NCI-H524 treated with DMSO at 0.1 percent for 48 hours (cell line): ENCODE measurements around the gene PSORS1C1.
"Not testable (repeated sequence)": the region's sequence is repeated elsewhere in the genome, so short reads cannot be mapped to it uniquely, and the experiment has no call there.

Experiments used
- DNase-seq: peaks from one replicate; lab custom pipeline; 2025; lab: John Stamatoyannopoulos, UW

Gene PSORS1C1

DNA sequence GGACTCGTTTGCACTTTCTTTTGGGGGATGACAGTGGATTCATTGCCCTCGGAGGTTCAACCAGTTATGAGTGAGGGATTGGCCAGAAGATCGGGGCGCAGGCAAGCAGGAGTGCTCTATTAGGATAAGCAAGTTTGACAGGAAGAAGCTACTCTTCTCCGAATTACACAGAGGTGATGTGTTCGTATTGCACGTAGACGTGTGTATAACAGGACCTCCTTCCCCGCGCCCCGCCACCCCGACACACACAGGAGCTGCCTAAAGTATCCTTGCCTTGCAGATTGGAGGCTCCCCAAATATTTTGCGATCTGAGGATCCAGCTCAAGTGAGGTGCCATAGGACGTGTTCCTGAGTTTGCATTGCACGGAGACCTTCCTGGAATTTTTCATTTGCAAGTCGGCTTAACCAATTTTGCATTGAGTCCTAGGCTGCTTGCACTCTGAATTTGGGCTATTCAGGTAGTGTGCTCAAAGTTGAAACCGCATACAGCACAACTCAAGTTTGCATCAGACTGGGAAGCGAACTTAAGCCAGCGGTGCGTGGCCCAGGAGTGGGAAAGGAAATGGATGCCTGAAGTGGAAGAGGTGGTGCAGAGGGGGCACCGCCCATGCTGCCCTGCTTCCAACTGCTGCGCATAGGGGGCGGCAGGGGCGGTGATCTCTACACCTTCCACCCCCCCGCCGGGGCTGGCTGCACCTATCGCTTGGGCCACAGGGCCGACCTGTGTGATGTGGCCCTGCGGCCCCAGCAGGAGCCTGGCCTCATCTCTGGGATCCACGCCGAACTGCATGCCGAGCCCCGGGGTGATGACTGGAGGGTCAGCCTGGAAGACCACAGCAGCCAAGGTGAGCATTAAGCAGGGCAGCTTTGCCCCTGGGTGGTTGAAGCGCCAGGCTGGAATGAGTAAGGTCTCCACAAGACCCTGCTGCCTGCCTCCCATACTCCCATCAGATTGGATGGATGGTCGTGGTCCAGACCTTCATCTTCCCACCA is 44.6 kb downstream of the PSORS1C1 start:
- DNase-seq: no peak

DNA sequence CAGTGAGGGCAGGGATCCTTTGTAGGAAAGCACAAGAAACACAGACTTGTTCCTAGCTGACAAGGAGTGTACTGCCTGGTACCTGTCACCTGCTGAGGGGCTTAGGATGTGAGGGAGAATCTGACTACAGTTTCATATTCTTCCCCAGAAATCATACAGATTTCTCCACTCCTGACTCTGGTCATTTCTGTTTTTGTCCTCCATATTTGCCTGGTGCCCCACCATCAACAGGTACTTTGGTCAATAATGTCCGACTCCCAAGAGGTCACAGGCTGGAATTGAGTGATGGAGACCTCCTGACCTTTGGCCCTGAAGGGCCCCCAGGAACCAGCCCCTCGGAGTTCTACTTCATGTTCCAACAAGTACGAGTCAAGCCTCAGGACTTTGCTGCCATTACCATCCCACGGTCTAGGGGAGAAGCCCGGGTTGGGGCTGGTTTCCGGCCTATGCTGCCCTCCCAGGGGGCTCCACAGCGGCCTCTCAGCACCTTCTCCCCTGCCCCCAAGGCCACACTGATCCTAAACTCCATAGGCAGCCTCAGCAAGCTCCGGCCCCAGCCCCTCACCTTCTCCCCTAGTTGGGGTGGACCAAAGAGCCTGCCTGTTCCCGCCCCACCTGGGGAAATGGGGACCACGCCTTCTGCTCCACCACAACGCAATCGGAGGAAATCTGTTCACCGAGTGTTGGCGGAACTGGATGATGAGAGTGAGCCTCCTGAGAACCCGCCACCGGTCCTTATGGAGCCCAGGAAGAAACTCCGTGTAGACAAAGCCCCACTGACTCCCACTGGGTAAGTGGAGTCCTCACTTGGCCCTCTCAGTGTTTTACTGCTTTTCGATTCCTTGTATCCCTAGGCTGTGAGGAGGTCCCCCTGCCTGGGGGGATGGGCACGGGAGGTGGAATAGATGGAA is 46.9 kb downstream of the PSORS1C1 start:
- no peak for DNase-seq

DNA sequence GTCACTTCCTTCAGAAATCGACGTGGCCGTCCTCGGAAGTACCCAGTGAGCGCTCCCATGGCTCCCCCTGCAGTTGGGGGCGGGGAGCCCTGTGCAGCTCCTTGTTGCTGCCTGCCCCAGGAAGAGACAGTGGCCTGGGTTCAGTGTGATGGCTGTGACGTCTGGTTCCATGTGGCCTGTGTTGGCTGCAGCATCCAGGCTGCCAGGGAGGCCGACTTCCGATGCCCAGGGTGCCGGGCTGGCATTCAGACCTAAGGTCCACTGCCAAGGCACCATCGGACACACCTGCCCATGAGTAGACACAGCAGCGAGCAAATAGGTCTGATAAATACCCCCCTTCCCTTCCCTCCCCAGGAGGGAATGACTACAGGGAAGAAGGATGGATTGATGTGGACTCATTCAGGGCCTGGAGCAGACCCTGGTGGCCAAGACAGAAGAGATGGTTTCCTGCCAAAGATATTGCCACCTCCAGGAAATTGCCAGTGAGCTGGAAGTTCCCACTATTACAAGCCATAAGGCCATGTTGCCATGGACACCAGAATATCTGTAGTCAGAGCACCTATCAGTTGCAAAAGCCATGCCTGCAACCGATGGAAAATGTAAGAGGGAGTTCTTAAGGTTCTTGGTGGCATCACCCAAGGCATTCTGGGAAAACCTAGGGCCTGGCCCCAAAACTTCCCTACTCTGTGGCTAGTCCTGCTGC is 48.0 kb downstream of the PSORS1C1 start:
- no peak for DNase-seq

DNA sequence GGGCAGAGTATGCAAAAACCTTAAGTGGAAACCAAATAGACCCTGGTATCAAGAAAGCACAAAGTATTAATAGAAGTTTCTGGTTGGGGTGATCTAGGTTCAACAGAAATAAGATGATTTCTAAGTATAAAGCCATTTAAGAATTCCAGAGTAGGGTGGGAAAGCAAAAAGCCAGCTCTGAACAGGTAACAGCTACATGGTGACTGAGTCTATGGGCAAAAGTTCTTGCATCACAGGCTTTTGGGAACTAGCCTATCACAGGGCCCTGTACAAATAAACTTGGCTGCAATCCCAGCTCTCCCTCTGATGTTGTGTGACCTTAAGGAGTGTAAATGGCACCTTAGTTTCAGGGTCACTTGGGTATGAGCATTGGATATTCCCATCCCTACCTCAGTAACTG is 49.3 kb downstream of the PSORS1C1 start:
- DNase-seq: no peak

DNA sequence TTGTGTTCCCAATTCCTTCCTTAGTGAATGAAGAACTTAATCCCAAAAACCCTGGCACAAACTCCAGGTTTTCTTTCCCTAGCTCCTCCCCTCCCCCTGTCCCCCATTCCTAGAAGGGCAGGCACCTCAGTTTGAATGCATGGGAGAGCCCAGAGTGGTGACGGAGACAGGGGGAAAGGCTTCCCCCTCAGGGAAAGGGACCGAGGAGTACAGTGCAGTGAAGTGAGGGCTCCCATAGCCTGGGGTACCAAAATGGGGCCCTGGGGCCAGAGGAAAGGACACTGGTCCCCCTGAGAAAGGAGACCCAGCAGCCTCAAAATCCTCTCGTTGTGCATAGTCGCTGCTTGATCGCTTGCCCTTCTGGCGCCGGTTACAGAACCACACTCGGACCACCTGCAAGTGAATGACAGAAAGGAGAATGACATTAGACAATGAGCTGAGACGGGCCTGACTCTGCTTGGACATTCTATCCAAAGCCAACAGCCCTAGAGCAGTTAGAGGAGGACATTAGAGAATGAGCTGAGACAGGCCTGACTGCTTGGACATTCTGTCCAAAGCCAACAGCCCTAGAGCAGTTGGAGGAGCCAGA is 50.0 kb downstream of the PSORS1C1 start:
- not testable (repeated sequence) for DNase-seq

DNA sequence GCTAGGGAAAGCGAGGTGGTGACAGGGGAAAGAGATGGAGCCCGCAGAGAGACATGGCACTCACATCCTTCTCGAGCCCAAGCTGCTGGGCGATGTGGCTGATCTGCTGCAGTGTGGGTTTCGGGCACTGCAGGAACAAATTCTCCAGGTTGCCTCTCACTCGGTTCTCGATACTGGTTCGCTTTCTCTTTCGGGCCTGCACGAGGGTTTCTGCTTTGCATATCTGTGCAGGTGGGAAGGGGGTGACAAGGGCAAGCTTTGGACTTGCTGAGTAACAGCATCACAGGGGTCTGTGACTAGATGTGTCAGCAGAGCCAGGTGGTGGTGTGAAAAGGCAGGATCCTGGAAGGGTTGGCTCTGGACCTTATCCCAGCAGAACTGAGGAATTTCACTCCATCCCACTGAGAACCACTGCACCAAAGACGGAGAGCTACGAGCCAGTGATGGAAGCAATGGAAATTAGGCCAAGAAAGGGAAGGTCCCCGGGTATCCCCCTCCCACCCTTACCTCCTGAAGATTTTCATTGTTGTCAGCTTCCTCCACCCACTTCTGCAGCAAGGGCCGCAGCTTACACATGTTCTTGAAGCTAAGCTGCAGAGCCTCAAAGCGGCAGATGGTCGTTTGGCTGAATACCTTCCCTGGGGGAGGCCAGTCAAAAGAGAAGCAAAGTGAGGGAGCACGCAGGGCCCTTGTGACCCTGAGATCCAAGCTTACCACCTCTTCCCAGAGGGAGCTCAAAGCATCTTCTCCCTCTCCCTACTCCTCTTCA is 50.6 kb downstream of the PSORS1C1 start:
- not testable (repeated sequence) for DNase-seq

DNA sequence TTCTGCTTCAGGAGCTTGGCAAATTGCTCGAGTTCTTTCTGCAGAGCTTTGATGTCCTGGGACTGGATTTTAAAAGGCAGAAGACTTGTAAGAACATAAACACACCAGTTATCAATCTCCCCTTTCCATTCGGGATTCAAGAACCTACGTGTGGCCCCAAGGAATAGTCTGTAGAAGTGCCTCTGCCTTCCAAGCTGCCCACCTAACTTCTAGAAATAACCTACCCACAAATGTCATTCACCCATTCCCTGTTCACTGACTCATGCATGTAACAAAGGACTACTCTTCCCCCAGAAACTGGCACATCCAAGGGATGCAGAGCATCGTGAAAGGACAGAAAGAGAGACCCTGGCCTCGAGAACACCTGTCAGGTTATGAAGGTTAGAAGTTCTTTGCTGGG is 51.4 kb downstream of the PSORS1C1 start:
- DNase-seq: no peak

DNA sequence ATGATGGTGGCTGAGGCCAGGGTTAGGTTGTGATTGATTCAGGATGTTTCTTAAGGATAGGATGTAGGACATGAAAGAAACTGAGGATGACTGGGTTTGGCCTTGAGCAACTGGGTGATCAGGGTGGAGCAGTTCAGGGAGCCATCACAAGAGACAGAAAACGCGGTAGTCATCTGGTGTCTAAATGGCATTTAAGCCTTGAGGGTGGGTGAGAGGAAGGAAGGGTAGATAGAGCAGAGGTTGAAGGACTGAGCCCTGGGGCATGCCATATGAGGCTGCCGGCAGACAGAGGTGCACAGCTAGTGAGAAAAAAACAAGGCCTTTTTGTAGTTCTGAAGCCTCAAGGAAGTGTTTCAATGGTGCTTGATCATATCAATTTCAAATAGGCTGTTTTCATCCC is 54.0 kb downstream of the PSORS1C1 start:
- DNase-seq: no peak

DNA sequence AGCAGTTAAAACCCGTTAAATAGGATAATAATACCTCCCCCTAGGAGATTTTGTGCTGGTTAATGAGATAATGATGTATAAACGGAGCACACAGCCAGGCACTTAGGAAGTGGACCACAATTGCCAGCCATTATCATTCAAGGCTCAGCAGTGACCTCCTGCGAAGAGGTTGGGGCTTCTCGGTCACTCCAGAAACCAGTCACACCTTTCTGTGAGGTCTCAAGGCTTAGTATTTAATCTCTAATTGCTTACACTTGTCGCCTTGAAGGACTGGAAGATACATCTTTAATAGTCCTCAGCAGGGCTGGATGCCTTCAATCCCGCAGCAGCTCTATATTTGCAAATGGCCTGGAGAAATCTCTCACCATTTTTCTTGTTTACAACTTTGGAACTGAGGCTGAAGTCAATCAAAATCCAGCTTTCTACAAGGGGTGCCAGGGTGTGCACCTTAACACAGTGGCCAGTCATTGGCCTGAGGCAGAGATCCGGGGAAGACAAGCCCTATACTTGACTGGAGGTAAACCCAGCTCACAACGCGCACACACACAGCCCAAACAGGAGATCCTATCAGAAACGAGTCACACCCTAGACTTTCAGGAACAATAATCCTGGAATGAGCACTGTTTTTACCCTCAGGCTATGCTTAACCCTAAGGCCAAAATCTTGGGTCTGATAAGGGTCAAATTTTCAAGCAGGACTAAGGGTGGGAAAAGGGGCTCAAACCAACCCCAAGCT is 54.7 kb downstream of the PSORS1C1 start:
- DNase-seq: no peak

DNA sequence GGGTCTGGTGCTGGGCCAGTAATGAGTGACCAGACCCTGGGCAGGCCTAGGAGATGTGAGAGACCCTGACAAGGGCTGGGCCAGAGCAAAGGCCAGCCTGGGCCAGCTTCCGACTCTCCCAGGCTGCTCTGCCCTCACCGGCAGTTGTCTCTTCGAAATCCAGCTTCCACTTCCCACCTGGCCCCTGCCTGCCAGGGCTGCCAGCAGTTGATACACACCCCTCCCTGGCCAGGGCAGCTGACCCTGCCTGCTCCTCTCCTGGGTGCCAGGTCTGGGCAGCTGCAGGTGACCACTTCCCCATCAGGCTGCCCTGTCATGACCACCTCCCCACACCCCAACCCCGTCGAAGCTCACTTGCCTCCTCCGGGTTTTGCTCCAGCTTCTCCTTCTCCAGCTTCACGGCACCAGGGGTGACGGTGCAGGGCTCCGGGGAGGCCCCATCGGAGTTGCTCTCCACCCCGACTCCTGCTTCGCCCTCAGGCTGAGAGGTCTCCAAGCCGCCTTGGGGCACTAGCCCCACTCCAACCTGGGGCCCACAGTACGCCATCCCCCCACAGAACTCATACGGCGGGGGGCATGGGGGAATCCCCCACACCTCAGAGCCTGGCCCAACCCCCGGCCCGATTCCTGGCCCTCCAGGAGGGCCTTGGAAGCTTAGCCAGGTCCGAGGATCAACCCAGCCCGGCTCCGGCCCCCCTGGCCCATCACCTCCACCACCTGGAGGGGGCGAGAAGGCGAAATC is 55.4 kb downstream of the PSORS1C1 start:
- not testable (repeated sequence) for DNase-seq

DNA sequence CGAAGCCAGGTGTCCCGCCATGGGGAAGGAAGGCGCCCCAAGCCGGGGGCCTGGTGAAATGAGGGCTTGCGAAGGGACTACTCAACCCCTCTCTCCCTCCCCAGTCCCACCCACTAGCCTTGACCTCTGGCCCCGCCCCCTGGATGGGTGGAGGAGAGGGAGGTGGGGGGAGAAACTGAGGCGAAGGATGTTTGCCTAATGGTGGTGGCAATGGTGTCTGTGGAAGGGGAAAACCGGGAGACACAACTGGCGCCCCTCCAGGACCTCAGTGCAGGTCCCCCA is 55.9 kb downstream of the PSORS1C1 start, which contains the start of gene POU5F1:
POU5F1 (minus strand) TSS at position 83 of the 282 bp plus-strand sequence; CDS start at position 21, 62 bp downstream.
- DNase-seq: no peak

DNA sequence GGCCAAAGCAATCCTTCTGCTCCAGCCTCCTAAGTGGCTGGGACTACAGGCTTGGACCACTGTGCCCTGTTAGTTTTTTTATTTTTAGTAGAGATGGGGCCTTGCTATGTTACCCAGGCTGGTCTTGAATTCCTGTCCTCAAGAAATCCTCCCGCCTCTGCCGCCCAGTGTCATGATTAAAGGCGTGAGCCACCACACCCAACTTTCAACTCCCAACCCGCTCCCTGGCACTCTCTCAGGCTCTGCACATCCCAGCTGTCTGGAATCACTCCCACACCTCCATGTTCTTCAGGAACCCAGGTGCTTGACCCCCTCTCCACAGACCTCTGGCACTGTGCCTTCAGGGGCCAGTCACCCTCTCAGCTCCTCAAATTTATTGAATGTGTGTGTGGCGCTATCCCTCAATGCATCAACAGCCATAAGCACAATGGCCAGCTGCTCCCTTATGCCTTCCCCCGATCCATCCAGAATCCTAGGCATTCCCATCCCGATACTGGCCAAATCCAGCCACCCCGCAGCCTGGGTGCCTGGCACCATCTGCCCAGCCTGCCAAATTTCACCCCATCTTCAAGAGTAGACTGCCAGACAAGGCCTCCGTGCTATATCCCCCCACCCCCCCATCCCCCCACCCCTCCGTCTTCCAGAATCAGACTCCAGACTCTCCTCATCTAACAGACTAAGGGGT is 56.5 kb downstream of the PSORS1C1 start:
- DNase-seq: no peak

DNA sequence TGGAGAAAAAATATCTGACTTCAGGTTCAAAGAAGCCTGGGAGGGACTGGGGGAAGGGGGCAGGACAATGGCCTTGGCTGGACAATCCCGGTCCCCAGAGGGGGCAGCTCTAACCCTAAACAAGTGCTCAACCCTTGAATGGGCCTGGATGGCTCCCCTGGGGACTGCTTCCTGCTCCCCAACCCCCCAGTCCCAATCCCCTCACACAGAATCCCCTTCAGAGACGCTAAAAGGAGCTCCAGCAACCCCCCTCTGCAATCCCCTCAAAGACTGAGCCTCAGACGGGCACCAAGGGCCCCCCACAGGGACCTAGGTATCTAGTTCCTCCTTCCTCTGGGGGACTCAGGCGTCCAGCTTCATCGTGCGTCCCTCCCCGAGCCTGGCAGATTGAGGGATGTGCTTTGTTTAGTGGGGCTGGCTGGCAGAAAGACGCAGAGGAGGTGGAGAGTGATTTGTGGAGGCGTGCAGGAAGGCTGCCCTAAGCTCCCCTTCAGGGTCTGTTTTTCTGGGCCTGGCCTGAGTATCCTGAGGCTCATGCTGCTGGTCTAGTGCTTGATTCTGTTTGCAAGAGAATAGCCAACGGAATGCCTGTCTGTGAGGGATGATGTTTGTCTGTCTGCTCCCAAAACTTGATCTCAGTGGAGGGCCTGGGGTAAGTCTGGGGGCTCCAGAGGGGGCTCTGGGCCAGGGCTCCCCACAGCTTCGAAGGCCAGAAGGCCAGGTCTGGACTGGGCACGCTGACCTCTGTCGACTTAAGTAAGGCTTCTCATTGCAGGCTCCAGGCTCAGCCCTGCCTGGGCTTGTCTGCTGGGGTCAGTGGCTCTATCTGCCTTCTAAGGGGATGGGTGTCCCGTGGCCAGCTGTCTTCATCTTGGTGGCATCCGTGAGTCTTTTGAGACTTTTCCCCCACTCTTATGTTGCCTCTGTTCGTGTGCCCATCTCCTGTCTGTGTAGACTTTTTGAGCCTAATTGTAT is 57.6 kb downstream of the PSORS1C1 start:
- DNase-seq: no peak

DNA sequence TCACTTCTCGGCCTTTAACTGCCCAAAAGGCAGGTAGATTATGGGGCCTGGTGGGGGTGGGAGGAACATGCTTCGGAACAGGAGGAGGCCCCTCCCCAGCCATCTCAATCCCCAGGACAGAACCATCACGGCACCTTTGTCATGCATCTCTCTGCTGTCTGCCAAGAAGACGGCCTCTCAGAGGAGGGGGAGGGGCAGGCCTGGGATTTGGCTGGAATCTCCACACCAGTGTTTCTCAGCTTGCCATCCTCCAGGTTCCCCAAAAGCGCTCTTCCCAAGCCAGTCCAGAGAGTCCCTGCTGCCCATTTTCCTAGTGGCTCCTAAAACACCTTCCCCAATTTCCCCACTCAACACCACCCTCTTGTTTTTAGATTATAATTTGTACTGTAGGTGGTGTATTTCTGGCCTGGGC is 58.4 kb downstream of the PSORS1C1 start:
- no peak for DNase-seq

DNA sequence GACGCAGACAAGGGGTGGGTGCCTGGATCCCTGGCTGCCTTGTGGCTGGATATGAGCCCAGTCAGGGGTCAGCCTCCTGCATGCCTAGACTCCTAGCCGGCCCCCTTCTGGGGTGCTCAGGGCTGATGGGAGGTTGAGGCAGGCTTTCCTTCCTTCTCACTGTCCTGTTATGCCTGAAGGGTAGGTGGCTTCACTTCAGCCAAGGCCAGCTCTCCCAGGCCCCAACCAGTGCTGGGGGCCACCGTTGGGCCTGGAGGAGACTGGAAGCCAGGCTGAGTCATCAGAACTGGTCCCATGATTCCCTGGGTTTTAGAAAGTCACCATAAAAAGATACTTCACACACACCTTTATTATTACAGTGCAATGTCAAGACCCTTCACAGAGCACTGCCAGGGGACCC is 58.8 kb downstream of the PSORS1C1 start:
- no peak for DNase-seq

DNA sequence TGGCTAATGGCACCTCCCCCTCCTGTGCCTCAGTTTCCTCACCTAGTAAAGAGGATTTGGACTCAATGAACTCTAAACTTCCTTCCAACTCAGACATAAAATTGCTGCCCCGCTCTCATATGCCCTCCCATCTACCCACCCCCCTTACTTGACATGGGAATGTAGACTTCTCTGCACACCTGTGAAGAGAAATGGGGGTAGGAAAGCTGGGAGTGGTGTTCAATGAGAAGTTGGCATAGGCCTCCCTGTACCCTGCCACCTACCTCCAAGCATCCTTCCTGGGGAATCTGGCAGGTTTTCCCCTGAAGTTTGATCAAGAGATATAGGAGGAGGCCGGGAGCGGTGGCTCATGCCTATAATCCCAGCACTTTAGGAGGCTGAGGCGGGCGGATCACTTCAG is 59.8 kb downstream of the PSORS1C1 start:
- DNase-seq: no peak

DNA sequence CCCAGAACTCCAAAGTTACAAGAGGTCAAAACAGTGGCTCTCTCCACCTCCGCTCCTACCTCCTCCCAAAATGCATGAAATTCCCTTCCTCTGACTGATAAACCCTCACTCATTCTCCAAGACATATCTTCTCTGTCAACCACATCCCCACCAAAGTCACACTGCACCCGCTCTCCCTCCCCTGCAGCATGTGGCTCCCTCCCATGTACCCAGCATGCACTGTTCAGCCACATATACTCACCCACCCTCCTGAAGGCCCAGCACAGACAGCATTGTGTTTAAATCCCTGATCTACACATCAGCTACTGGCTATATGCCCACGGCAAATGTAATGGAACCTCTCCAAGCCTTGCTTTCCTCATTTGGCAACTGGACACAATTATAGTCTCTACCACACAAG is 61.4 kb downstream of the PSORS1C1 start:
- DNase-seq: no peak
